HL-60 (cell line): ENCODE results near the gene NMNAT2.

Experiments used
- DNase-seq, 2 experiments: peaks; one replicate each; pipeline ENCODE4 v3.0.0-alpha.2; 2010 to 2020; ENCODE audit warnings: low read depth in 1 of 2, low spot score in 1 of 2
- H3K27ac ChIP-seq: fragments of 250-450 bp; sonication (Bioruptor Pico); replicated peaks from 2 replicates; pipeline ENCODE4 v1.5.1; 2020; ENCODE audit warnings: mild to moderate bottlenecking, moderate library complexity
- H3K27me3 ChIP-seq: fragments of 250-450 bp; sonication (Bioruptor Pico); 2 replicates; pipeline ENCODE4 v1.5.1; 2021; ENCODE audit warnings: mild to moderate bottlenecking, moderate library complexity; ENCODE audit not compliant: insufficient read depth, poor library complexity, severe bottlenecking
- H3K4me3 ChIP-seq: replicated peaks from 2 replicates; pipeline ENCODE4 v1.5.1; 2011; ENCODE audit warnings: mild to moderate bottlenecking, control low read depth, low read length; ENCODE audit not compliant: insufficient read depth
- CTCF ChIP-seq: IDR thresholded peaks from one replicate; pipeline ENCODE4 v1.5.1; 2011; ENCODE audit warnings: low read length, control low read depth, inconsistent platforms; ENCODE audit not compliant: insufficient read depth
- GABPA ChIP-seq: IDR thresholded peaks from 2 replicates; pipeline ENCODE4 v1.6.1; 2012; ENCODE audit warnings: low read depth
- POLR2AphosphoS5 ChIP-seq: IDR thresholded peaks from 2 replicates; pipeline ENCODE4 v1.6.1; 2012; ENCODE audit warnings: low read depth
- SPI1 ChIP-seq: IDR thresholded peaks from 2 replicates; pipeline ENCODE4 v1.6.1; 2012; ENCODE audit warnings: low read depth, mild to moderate bottlenecking, borderline replicate concordance
- TF ChIP-seq, protein P1 (sequence below): IDR thresholded peaks from 2 replicates; pipeline ENCODE4 v1.6.1; 2012; ENCODE audit warnings: low read depth; ENCODE audit not compliant: insufficient replicate concordance

Gene NMNAT2

DNA sequence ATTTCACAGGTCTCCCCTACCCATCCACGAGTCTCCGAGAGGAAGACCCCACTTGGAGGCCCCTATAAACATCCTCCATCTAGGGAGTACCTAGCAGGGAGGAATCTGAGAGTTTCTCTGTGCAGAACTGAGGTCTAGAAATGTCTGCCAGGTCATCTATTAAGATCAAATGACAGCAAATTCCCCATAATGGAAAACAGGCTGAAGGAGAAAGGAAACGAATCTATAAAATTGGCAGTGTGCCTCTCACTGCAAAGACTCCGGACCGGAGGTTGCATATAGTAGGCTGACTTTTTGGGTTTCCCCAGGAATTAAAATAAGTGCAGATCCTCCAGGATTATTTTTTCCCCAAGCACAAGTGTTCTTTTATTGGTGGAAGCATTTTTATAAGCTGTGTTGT is 57.7 kb downstream of the NMNAT2 start:
- DNase-seq = no peak
- TF ChIP-seq CTCF (no peak), SPI1 (no peak), GABPA (no peak), POLR2AphosphoS5 (no peak)
- TF ChIP-seq, protein P1, sequence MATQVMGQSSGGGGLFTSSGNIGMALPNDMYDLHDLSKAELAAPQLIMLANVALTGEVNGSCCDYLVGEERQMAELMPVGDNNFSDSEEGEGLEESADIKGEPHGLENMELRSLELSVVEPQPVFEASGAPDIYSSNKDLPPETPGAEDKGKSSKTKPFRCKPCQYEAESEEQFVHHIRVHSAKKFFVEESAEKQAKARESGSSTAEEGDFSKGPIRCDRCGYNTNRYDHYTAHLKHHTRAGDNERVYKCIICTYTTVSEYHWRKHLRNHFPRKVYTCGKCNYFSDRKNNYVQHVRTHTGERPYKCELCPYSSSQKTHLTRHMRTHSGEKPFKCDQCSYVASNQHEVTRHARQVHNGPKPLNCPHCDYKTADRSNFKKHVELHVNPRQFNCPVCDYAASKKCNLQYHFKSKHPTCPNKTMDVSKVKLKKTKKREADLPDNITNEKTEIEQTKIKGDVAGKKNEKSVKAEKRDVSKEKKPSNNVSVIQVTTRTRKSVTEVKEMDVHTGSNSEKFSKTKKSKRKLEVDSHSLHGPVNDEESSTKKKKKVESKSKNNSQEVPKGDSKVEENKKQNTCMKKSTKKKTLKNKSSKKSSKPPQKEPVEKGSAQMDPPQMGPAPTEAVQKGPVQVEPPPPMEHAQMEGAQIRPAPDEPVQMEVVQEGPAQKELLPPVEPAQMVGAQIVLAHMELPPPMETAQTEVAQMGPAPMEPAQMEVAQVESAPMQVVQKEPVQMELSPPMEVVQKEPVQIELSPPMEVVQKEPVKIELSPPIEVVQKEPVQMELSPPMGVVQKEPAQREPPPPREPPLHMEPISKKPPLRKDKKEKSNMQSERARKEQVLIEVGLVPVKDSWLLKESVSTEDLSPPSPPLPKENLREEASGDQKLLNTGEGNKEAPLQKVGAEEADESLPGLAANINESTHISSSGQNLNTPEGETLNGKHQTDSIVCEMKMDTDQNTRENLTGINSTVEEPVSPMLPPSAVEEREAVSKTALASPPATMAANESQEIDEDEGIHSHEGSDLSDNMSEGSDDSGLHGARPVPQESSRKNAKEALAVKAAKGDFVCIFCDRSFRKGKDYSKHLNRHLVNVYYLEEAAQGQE = no peak
- Histone ChIP-seq H3K27ac (no peak overlapping the region), H3K27me3 (no peaks in the 10 kb centered on the region), H3K4me3 (no peak overlapping the region)

DNA sequence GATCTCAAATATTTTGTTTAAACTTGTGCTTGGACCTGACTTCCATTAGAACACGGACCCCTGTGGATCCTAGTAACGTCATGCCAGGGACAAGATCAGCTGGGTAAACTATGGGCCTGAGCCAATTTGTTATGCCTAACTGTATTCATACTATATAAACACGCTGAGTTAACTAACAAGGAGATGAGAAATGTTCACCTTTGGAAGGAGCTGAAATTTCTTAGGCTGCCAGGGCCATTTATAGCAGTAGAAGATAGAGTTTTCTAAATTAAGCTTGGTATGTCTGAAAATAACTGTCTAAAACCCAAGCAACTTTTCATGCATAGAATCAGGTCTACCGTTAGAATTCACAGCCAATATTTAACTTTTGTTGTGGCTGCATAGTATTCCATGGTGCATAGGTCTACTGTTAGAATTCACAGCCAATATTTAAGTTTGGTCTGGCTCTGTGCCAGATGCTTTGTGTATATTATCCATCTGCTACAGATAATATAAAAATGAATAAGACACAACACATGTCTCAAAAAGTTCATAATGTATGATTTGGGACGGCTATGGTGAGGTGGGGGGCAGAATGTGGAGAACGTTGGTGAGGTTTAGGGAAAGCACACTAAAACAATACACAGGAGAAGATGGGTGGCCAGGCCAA is 61.5 kb downstream of the NMNAT2 start:
- Histone ChIP-seq H3K27me3 (no peaks in the 10 kb centered on the region), H3K4me3 (no peak overlapping the region), H3K27ac (no peak overlapping the region)
- TF ChIP-seq, protein P1 = no peak
- TF ChIP-seq POLR2AphosphoS5 = no peak
- TF ChIP-seq GABPA = no peak
- no peak for TF ChIP-seq SPI1
- TF ChIP-seq CTCF = no peak
- DNase-seq = no peak

DNA sequence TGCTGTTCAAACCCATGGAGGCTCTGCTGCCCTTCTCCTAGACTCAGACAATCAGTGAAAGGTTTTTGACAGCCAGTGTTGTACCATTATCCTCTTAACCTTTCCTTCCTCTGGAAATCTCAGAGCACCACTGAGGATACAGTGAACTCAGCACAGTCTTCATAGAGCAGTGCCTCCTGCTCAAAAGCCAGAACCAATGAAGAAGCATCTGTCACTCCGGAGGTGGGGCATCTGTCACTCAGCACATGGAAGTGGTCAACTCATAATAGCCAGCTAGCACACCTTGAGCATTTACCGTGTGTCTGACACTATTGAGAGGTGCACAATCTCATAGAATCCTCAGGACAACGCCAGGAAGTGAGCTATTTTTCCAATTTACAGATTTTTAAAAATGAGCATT is 62.4 kb downstream of the NMNAT2 start:
- Histone ChIP-seq H3K27ac (no peak overlapping the region), H3K27me3 (no peaks in the 10 kb centered on the region), H3K4me3 (no peak overlapping the region)
- TF ChIP-seq GABPA = no peak
- no peak for TF ChIP-seq SPI1
- no peak for TF ChIP-seq CTCF
- no peak for TF ChIP-seq POLR2AphosphoS5
- TF ChIP-seq, protein P1 = no peak
- DNase-seq = no peak
